Natural killer cell treated with Interleukin-12 subunit alpha and Interleukin-12 subunit beta and Interleukin-15 and Interleukin-18, amount 100 ng/mL, for 72 hours (primary cell): ENCODE results near the gene RUVBL2. TPM values are rescaled to one million over a fixed set of nuclear protein-coding genes. Genes with fewer than 3 reads are reported as not detected.

Experiments used
- ATAC-seq, 2 donors: fragments of 150-1000 bp; cut with Tn5 transposase in 1 of 2; sonication (Bioruptor Pico), chemical (Tn5 transposase) in 1 of 2; 2 replicates each; pipeline ENCODE4 v1.10.0; 2021
- DNase-seq: peaks from one replicate; pipeline ENCODE4 v3.0.0; 2022; ENCODE audit warnings: low spot score
- H3K27ac Mint-ChIP-seq, 2 donors: 1 replicate in 1 of 2; 2 replicates in 1 of 2; pipeline ENCODE4 v1.8.0; 2022; ENCODE audit warnings: mixed read lengths in 2 of 2, mild to moderate bottlenecking in 1 of 2, moderate library complexity in 1 of 2
- H3K27me3 Mint-ChIP-seq, 2 donors: 1 replicate in 1 of 2; 2 replicates in 1 of 2; pipeline ENCODE4 v1.8.0; 2022; ENCODE audit warnings: mixed read lengths in 2 of 2
- H3K36me3 Mint-ChIP-seq: one replicate; pipeline ENCODE4 v1.8.0; 2022; ENCODE audit warnings: mixed read lengths
- H3K4me1 Mint-ChIP-seq, 2 donors: 1 replicate in 1 of 2; 2 replicates in 1 of 2; pipeline ENCODE4 v1.8.0; 2022; ENCODE audit warnings: low read depth in 2 of 2, mixed read lengths in 2 of 2, mild to moderate bottlenecking in 1 of 2
- H3K4me3 Mint-ChIP-seq: one replicate; pipeline ENCODE4 v1.8.0; 2022; ENCODE audit warnings: mixed read lengths
- H3K9me3 Mint-ChIP-seq: 2 replicates; pipeline ENCODE4 v1.8.0; 2022; ENCODE audit warnings: mixed read lengths
- total RNA-seq, 2 donors: library from RNA; stranded (reverse); gene quantifications; one replicate each; pipeline ENCODE4 v1.2.3, GENCODE V29; 2022

The RUVBL2 gene
- total RNA-seq: 100 to 1,000 TPM; 101 to 173 TPM

DNA sequence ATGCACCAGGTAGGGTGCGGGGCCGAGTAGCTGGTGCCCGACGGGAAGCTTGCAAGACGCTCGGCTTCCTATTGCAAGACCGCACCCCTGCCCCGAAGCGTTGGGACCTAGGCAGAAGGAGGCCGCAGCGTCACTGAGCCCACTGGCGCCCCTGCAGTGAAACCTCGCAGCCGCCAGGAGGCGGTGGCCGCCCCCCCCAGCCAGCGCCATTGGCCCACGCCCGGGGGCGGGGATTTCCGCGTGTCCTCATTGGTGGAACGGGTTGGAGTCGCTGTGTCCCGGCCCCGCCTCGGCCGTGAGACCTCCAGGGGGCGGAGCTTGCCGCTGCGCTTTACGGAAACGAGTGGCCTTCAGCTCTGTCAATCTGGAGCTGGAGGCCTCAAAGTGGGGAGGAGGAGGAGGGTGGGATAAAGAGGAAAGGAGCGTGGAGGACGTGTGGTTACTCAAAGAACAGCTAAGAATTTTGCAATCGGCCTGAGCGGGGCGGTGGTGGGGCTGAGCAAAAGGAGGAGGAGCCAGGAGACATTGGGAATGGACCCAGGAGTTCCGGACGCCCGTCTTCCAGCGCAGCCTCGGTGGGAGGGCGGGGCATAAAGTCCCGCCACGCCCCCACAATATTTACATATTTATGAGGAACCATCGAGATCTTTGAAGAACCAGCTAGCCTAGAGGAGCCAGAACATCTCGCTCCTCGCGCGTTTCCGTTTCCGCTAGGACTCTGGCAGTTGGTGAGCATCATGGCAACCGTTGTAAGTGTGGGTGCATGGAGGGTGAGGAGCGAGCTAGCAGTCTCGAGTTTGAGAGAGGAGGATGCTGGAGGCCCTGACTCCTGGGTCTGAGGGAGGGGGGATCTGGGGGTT, at the start of gene RUVBL2, which contains the start of gene GYS1:
Gene RUVBL2, plus strand, starts transcription at position 713 of the 860 bp plus-strand sequence. Its CDS starts 25 bp downstream, at position 738.
Gene GYS1, minus strand, starts transcription at position 135 of the 860 bp plus-strand sequence. CDS start 197 bp downstream, outside the sequence.
- peak; percentile 95 to 96 for ATAC-seq
- peaks cover 4% of the 10 kb centered on the region for H3K36me3 Mint-ChIP-seq
- H3K9me3 Mint-ChIP-seq: no peaks in the 10 kb centered on the region
- DNase-seq: peak; percentile 100
- no peaks in the 10 kb centered on the region for H3K27me3 Mint-ChIP-seq
- H3K4me1 Mint-ChIP-seq: peaks cover 34 to 42% of the 10 kb centered on the region in 2 donors
- H3K4me3 Mint-ChIP-seq: peak within 1 kb of the TSS; percentile 99
- H3K27ac Mint-ChIP-seq: peak within 1 kb of the TSS; percentile 95 to 96

- no peaks in the 10 kb centered on the region for H3K9me3 Mint-ChIP-seq
- H3K27me3 Mint-ChIP-seq: no peaks in the 10 kb centered on the region
- H3K4me3 Mint-ChIP-seq: no peak overlapping the region
- ATAC-seq: no peak
- no peaks in the 10 kb centered on the region for H3K4me1 Mint-ChIP-seq
- no peak for DNase-seq
- H3K27ac Mint-ChIP-seq: no peak overlapping the region
- H3K36me3 Mint-ChIP-seq: no peaks in the 10 kb centered on the region
Observed at GRCh38 chr19:48945415-48945814, 48.3 kb upstream of the RUVBL2 start.

- Mint-ChIP-seq H3K4me3 (no peak overlapping the region), H3K27me3 (no peaks in the 10 kb centered on the region), H3K36me3 (no peaks in the 10 kb centered on the region), H3K4me1 (no peaks in the 10 kb centered on the region), H3K27ac (no peak overlapping the region), H3K9me3 (no peaks in the 10 kb centered on the region)
- ATAC-seq (no peak), DNase-seq (no peak)
Observed at GRCh38 chr19:48945817-48946216, 47.9 kb upstream of the RUVBL2 start.

- Mint-ChIP-seq H3K4me3 (no peak overlapping the region), H3K36me3 (no peaks in the 10 kb centered on the region), H3K4me1 (no peaks in the 10 kb centered on the region), H3K27ac (no peak overlapping the region), H3K9me3 (no peaks in the 10 kb centered on the region), H3K27me3 (no peaks in the 10 kb centered on the region)
- DNase-seq: no peak
- ATAC-seq: peak; percentile 6 to 46
Observed at GRCh38 chr19:48946463-48947257, 47.0 kb upstream of the RUVBL2 start.

DNA sequence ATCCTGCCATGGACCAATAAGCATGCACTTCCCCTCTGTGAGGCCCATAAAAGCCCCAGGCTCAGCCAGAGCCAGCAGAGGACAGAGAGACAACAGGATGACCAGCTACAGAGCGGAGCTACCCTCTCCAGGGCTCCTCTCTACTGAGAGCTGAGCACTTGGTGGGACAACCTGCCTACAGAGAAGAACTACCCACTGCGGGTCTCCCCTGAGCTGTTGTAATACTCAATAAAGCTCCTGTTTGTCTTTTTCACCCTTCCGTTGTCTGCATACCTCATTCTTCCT, 46.5 kb upstream of the RUVBL2 start:
- H3K27ac Mint-ChIP-seq: no peak overlapping the region
- peak in 1 of 2 donors; percentile 32 for ATAC-seq
- no peaks in the 10 kb centered on the region for H3K4me1 Mint-ChIP-seq
- H3K27me3 Mint-ChIP-seq: no peaks in the 10 kb centered on the region
- H3K36me3 Mint-ChIP-seq: no peaks in the 10 kb centered on the region
- no peaks in the 10 kb centered on the region for H3K9me3 Mint-ChIP-seq
- H3K4me3 Mint-ChIP-seq: no peak overlapping the region
- no peak for DNase-seq

GRCh38 chr19:48950159-48950558, 43.5 kb upstream of the RUVBL2 start:
- ATAC-seq: no peak
- H3K4me1 Mint-ChIP-seq: peaks cover 5 to 6% of the 10 kb centered on the region in 2 donors
- no peak for DNase-seq

DNA sequence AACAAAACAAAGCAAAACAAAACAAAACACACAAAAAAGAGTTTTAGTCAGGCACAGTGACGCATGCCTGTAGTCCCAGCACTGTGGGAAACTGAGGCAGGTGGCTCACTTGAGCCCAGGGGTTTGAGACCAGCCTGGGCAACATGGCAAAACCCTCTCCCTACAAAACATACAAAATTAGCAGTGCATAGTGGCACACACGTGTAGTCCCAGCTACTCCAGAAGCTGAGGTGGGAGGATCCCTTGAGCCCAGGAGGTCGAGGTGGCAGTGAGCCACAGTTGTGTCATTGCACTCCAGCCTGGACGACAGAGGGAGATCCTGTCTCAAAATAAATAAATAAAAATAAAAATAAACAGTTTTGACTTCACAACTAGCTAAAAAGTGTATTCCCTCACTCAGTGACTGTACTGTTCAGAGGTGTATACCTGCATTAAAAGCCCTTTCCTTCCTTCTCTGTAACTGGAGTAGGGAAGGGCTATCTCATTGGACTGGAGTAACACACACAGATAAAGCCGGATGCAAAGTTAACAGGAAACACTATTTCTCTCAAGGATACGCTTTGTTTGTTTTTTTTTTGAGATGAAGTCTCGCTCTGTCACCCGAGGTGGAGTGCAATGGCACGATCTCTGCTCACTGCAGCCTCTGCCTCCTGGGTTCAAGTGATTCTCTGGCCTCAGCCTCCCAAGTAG, 42.7 kb upstream of the RUVBL2 start:
- H3K36me3 Mint-ChIP-seq: no peaks in the 10 kb centered on the region
- ATAC-seq (no peak), DNase-seq (no peak)
- no peak overlapping the region for H3K27ac Mint-ChIP-seq
- no peak overlapping the region for H3K4me3 Mint-ChIP-seq
- H3K9me3 Mint-ChIP-seq: no peaks in the 10 kb centered on the region
- peaks cover 9 to 11% of the 10 kb centered on the region in 2 donors for H3K4me1 Mint-ChIP-seq
- no peaks in the 10 kb centered on the region for H3K27me3 Mint-ChIP-seq

More at GRCh38 chr19:48950159-48950558, 43.5 kb upstream of the RUVBL2 start:
- no peaks in the 10 kb centered on the region for H3K36me3 Mint-ChIP-seq
- no peak overlapping the region for H3K27ac Mint-ChIP-seq
- no peak overlapping the region for H3K4me3 Mint-ChIP-seq
- no peaks in the 10 kb centered on the region for H3K9me3 Mint-ChIP-seq
- no peaks in the 10 kb centered on the region for H3K27me3 Mint-ChIP-seq

- no peaks in the 10 kb centered on the region for H3K9me3 Mint-ChIP-seq
- H3K27me3 Mint-ChIP-seq: no peaks in the 10 kb centered on the region
- H3K4me1 Mint-ChIP-seq: peaks cover 12 to 20% of the 10 kb centered on the region in 2 donors
- no peak overlapping the region for H3K4me3 Mint-ChIP-seq
- DNase-seq (no peak), ATAC-seq (no peak)
- H3K27ac Mint-ChIP-seq: peak overlapping the region in 1 of 2 donors; percentile 87
- H3K36me3 Mint-ChIP-seq: no peaks in the 10 kb centered on the region
Observed at GRCh38 chr19:48953141-48953540, 40.5 kb upstream of the RUVBL2 start.

DNA sequence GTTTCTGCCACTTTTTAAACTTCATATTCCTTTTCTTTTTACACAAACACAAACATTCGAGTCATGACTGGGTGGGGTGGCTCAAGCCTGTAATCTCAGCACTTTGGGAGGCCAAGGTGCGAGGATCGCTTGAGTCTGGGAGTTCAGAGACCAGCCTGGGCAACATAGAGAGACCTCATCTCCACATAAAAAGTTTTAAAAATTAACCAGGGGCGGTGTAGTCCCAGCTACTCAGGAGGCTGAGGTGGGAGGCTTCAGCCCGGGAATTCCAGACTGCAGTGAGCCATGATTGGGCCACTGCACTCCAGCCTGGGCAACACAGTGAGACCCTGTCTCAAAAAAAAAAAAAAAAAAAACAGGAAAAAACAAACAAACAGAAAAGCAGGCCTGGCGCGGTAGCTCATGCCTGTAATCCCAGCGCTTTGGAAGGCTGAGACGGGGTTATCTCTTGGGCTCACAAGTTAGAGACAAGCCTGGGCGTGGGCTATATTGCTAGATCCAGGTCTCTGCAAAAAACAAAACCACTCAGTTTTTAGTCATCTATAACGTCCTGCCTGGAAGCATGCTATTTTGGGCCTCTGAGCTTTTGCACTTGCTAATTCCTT, 39.6 kb upstream of the RUVBL2 start:
- H3K27ac Mint-ChIP-seq: peak overlapping the region; percentile 85 to 87
- ATAC-seq (no peak), DNase-seq (no peak)
- H3K27me3 Mint-ChIP-seq: no peaks in the 10 kb centered on the region
- H3K36me3 Mint-ChIP-seq: no peaks in the 10 kb centered on the region
- no peaks in the 10 kb centered on the region for H3K9me3 Mint-ChIP-seq
- peak overlapping the region; percentile 90 for H3K4me3 Mint-ChIP-seq
- peaks cover 16 to 24% of the 10 kb centered on the region in 2 donors for H3K4me1 Mint-ChIP-seq

DNA sequence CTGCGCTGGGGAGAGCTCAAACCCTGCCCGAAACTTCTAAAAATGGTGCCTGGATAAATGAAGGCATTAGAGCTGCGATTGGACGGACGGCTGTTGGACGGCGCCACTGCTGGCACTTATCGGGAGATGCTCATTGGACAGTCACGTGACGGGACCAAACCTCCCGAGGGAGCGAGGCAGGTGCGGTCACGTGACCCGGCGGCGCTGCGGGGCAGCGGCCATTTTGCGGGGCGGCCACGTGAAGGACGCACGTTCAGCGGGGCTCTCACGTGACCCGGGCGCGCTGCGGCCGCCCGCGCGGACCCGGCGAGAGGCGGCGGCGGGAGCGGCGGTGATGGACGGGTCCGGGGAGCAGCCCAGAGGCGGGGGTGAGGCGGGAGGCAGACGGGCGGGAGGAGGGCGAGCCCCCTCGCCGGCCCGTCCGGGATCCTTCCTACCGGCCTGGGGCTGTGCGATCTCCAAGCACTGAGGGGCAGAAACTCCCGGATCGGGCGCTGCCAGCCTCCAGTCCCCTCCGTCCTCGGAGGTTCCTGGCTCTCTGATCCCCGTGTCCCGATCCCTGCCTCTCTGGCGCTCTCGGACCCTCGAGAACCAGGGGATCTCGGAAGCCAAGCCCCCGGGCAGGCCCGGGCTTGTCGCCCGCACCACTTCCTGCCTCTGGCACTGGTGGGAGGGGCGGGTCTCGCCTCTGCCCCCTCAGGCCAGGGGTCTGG, 38.9 kb upstream of the RUVBL2 start, which contains the start of gene BAX:
Gene BAX, plus strand, starts transcription at position 281 of the 713 bp plus-strand sequence. Its CDS starts 54 bp downstream, at position 335.
- peak within 1 kb of the TSS; percentile 85 to 90 for H3K27ac Mint-ChIP-seq
- H3K9me3 Mint-ChIP-seq: no peaks in the 10 kb centered on the region
- DNase-seq: peak; percentile 96
- H3K4me3 Mint-ChIP-seq: peak within 1 kb of the TSS; percentile 90
- peak; percentile 91 to 92 for ATAC-seq
- no peaks in the 10 kb centered on the region for H3K36me3 Mint-ChIP-seq
- no peaks in the 10 kb centered on the region for H3K27me3 Mint-ChIP-seq
- peaks cover 16 to 24% of the 10 kb centered on the region in 2 donors for H3K4me1 Mint-ChIP-seq

- no peaks in the 10 kb centered on the region for H3K36me3 Mint-ChIP-seq
- no peaks in the 10 kb centered on the region for H3K27me3 Mint-ChIP-seq
- H3K9me3 Mint-ChIP-seq: no peaks in the 10 kb centered on the region
- peak overlapping the region; percentile 85 to 90 for H3K27ac Mint-ChIP-seq
- H3K4me3 Mint-ChIP-seq: peak overlapping the region; percentile 85
- no peak for ATAC-seq
- DNase-seq: no peak
- H3K4me1 Mint-ChIP-seq: peaks cover 16 to 24% of the 10 kb centered on the region in 2 donors
Observed at GRCh38 chr19:48955308-48955958, 38.3 kb upstream of the RUVBL2 start.

DNA sequence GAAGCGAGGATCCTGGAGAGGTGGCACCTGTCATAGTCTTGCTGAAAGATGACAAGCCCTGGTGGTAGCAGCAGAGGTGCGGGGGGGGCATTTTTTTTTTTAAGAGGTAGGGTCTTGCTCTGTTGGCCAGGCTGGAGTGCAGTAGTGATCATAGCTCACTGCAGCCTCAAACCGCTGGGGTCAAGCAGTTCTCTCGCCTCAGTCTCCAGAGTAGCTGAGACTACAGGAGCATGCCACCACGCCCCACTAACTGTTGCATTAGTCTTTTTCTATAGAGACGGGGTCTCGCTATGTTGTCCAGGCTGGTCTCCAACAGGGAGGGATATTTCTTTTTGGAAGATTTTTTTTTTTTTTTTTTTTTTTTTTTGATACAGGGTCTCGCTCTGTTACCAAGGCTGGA, 35.7 kb upstream of the RUVBL2 start:
- no peak overlapping the region for H3K27ac Mint-ChIP-seq
- peaks cover 31 to 41% of the 10 kb centered on the region in 2 donors for H3K4me1 Mint-ChIP-seq

More for the DNA sequence above, 35.7 kb upstream of the RUVBL2 start:
- Mint-ChIP-seq H3K36me3 (no peaks in the 10 kb centered on the region), H3K9me3 (no peaks in the 10 kb centered on the region), H3K4me3 (no peak overlapping the region), H3K27me3 (no peaks in the 10 kb centered on the region)
- DNase-seq: no peak
- no peak for ATAC-seq
